ACHN (cell line): ENCODE results near the gene MDH1B.
A peak's percentile ranks its signal among the peaks of the same experiment; 100 is the strongest.

ENCODE experiments used
- DNase-seq: peaks from one replicate; pipeline ENCODE4 v3.0.0-alpha.2; 2015
- in situ Hi-C: cut with HindIII; loops from 2 replicates; pipeline ENCODE4 v1.10.0; 2017; ENCODE audit warnings: low sequenced_read_pairs, low pct_ligation_motif_present, low pct_unique_long_range_greater_than_20kb

MDH1B gene

DNA sequence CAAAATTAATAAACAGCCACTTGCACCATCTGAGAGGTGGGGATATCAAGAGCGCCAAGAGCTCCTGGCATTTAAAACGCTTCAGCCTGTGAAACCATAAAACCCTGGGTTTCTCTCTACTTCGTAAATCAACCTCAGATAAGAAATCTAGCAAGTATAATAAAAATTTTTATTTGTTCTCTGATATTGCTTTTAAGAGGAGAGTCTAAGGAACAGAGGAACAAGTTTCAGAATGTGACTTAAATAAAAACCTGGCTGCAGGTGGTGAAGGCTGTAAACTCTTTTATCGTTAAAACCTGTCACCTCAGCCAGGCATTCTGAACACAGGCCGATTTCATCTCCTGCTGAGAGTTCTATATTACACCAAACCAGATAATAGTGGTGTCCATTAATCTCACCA is 56.8 kb downstream of the MDH1B start:
- in situ Hi-C loops: no loop called here
- no peak for DNase-seq

DNA sequence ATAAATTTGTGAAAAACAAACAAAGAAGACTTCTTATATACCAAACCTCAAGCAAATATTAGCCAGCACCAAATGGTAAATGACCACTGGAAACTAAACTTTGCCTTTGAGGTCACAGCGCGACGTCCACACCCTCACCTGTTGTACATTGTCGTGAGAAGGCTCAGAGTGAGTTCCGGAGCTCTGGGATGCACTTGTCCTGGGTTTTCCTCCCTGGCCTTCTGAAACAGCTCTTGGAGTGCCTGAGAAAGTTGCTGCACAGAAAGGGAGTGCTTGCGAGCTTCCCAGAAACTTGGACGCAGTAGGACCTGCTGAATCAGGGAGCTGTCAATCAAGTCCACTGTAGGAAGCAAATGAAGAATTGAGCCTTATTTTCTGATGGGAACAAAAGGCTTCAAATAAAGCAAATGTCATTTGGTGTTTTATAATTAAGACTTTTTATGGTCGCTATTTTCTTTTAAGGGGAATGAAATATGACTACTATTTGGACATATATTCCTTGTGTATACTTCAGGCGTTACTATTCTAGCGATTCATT is 57.9 kb downstream of the MDH1B start:
- in situ Hi-C loops: no loop called here
- no peak for DNase-seq

DNA sequence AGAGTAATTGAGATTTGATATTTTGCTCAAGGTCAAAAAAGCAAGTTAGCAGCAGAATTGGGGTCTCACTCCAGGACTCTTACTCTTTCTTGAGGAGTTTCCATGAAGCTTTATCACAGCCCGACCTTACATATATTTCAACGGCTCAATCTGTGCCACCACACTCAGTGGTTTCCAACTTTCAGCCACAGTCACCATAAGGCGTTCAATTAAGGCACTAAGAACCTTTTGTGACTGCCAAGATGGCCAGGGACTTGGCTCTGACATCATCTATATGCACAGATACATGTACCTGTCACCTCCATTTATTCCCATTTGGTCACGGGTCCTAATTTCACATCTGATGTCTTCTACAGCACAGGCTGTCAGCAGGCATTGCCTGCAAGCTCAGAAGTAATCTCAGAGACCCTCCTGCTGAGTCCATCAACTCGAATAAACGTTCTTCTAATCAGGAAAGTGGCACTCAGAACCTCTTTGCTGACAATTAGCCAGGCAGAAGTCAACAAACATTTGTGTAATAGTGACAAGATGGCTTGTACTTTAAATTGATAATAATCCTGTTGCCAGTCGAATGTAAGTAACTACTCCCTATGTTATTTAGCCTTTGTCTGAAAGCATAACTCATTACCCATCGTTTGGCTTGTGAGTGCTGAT is 63.0 kb downstream of the MDH1B start:
- in situ Hi-C loops: no loop called here

DNA sequence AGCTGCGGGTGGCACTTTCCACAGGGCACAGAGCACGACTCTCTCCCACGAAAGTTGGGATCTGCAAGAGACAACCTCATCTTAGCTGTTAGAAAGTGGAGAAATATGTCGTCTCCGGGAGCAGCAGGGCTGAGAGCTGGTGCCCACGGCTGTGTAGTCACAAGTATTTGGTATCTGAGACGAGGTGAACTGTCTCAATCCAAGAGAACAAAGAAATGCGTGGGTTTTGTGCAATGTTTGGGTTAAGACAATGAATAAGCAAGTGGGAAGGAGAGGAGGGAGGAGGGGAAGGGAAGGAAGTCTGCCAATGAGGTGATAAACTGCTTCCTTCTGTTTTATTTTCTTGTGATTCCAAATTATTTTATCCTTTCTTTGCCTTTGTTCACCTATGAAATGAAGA is 65.0 kb downstream of the MDH1B start:
- in situ Hi-C loops: no loop called here
- DNase-seq: no peak

More for the DNA sequence above, 63.0 kb downstream of the MDH1B start:
- no peak for DNase-seq

DNA sequence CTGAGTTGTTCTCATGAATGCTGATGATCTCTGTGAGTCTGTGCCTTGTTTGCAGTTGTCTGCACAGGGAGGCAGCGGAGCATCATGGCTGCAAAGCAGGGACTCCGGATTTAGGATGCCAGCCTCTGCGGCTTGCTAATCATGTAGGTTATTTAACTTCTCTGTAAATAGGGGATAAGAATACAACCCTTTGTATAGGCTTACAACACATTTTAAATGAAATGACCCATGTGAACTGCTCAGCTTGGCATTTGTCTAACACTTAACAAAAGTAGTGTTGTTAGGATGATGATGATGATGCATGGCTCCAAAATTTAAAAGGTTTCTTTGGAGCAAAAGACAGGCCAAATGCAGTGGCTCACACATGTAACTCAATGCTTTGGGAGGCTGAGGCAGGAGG is 66.3 kb downstream of the MDH1B start:
- no peak for DNase-seq
- in situ Hi-C loops: no loop called here

DNA sequence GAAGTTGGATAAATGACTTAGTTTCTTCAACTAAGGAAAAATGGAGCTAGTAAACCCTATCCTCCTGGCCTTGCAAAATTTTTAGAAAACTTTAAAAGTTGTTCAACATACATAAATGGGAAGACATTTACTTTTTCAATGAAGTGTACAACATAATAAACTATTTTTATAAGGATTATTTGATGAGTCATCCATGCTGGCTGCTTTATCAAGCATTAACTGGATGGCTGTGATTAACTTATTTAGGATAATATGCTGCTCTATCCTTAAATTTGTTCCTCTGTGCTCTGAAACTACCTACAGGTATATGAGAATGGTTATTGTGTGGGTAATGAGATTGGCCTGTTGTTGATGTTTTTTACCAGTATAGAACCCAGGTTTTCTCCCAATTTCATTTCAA is 68.2 kb downstream of the MDH1B start:
- in situ Hi-C loops: no loop called here
- DNase-seq: no peak

DNA sequence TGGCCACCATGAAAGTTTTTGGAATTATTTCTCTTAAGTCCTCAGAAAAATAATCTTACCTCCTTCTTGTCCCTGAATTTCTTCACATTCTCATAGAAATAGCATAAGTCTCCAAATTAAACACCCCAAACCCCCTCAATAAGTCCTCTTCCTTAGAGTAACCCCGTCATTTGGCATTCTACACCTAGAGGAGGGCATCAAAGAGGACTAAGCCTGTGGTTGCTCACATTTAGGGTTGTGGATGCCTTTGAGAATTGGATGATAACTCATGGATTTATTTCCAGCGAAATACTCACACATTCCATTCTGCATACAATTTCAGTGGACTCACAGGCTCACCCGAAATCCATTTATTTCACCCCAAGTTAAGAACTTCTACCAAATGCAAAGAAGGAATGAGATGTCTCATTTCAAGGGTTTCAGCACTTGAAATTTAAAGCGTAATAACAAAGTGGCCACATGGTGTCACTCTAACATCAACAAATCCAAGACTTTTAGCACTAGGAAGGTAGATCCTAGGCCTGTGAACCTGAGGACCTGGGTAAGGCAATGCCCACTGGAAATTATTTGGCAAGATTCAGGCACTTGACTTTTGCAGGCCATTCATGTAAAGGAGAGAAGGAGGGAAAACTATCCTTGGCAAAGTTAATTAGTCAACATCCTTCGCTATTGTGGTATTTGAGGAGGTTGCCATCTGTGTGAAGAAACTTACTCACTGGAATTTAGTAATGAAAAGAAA is 71.6 kb downstream of the MDH1B start:
- peak; percentile 71 for DNase-seq
- in situ Hi-C loops: no loop called here

DNA sequence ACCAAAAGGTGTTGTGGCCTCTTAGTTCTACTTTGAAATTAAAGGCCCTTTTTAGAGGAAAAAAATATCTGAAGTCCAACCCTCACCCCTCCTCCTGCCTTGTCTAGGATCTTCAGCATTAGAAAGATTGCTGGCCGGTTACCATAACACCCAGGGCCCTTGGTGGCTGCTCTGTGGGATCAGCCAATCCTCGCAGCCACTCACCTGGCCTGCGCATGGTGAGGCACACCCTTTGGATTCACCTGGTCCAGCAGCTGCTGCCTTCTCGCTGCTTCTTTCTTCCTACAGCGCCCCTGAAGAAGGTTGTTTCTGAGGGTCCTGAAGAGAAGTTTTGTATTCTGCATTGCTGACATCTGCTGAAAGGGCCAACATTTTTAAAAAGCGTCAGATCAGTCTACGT is 72.2 kb downstream of the MDH1B start:
- in situ Hi-C loops: no loop called here

DNA sequence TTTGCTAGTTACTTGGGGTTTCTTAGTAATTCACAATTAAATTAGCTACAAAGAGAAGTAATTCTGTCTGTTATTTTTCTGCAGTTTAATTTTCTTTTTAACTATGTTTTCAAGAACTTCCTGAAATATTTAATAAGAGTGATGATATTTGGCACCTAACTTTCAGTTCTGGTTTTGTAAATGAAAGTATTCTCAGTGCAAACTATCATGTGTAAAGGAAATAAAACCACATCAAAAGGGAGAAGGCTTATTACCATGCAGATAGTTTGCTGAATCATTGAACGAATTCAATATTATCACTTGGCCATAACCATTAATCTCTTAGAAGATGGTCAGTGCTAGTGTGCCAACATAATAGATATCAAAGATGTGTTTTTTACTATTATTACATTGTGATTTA is 76.1 kb downstream of the MDH1B start:
- no peak for DNase-seq
- in situ Hi-C loops: no loop called here

More for the DNA sequence above, 72.2 kb downstream of the MDH1B start:
- DNase-seq: no peak

DNA sequence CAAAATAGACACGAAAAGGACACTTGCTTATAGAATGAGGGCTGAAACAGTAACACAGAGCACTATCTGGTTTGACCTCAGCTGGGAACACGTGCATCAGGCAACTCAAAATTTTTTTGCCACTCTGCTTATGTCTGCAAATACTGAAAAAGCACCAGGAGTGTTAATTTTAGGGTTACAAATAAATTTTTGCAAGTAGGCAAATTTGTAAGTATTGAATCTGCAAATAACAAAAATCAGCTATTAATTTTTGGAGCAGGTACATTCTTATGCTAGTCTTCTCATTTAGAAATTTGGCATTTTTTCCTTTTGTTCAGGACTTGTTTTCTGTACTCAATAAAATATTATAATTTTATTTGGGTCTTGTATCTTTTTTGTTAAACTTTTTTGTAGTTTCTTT is 76.7 kb downstream of the MDH1B start:
- in situ Hi-C loops: no loop called here
- DNase-seq: no peak
